Neural cell (in vitro differentiated cells): ENCODE data around the gene B2M. TPM values are rescaled to one million over a fixed set of nuclear protein-coding genes. Genes with fewer than 3 reads are reported as not detected.

Experiments
- H2AFZ ChIP-seq: fragments of 200-600, 300-800 bp; sonication (generic), shearing (Covaris generic); 2 replicates; pipeline ENCODE4 v1.6.0; 2014; ENCODE audit warnings: low read depth, mild to moderate bottlenecking, antibody characterized with exemption, low read length, moderate library complexity
- H3F3A ChIP-seq: fragments of 200-600 bp; shearing (Covaris generic); 2 replicates; pipeline ENCODE4 v1.6.1; 2016; ENCODE audit warnings: mild to moderate bottlenecking, moderate library complexity, mixed read lengths, antibody characterized with exemption, low read length; ENCODE audit not compliant: insufficient read depth, poor library complexity, severe bottlenecking
- H3K27ac ChIP-seq: fragments of 200-600, 300-800 bp; sonication (generic), shearing (Covaris generic); 2 replicates; pipeline ENCODE4 v1.5.1; 2014; ENCODE audit warnings: mild to moderate bottlenecking, low read length, moderate library complexity
- H3K27me3 ChIP-seq: fragments of 300-800, 200-600 bp; sonication (generic), shearing (Covaris generic); 2 replicates; pipeline ENCODE4 v1.6.0; 2014; ENCODE audit warnings: mild to moderate bottlenecking, low read depth, low read length, moderate library complexity; ENCODE audit not compliant: insufficient read depth
- H3K36me3 ChIP-seq: fragments of 300-800, 200-600 bp; sonication (generic), shearing (Covaris generic); 2 replicates; pipeline ENCODE4 v1.5.1; 2014; ENCODE audit warnings: mild to moderate bottlenecking, antibody characterized with exemption, low read length, moderate library complexity; ENCODE audit not compliant: insufficient read depth
- H3K4me2 ChIP-seq: fragments of 300-800, 200-600 bp; sonication (generic), shearing (Covaris generic); 2 replicates; pipeline ENCODE4 v1.6.0; 2014; ENCODE audit warnings: mild to moderate bottlenecking, low read length
- H3K4me3 ChIP-seq: fragments of 300-800, 200-600 bp; sonication (generic), shearing (Covaris generic); 2 replicates; pipeline ENCODE4 v1.5.1; 2014; ENCODE audit warnings: mild to moderate bottlenecking, low read length, moderate library complexity
- H3K79me2 ChIP-seq: fragments of 200-600 bp; shearing (Covaris generic); replicated peaks from 2 replicates; pipeline ENCODE4 v1.6.0; 2014; ENCODE audit warnings: mild to moderate bottlenecking, low read length, moderate library complexity; ENCODE audit not compliant: insufficient read depth
- H3K9ac ChIP-seq: fragments of 300-800, 200-600 bp; sonication (generic), shearing (Covaris generic); 2 replicates; pipeline ENCODE4 v1.6.1; 2016; ENCODE audit warnings: mild to moderate bottlenecking, low read length, mixed read lengths
- H3K9me2 ChIP-seq: fragments of 200-600 bp; shearing (Covaris generic); 2 replicates; pipeline ENCODE4 v1.6.1; 2016; ENCODE audit warnings: mild to moderate bottlenecking, low read length, mixed read lengths; ENCODE audit not compliant: insufficient read depth
- H3K9me3 ChIP-seq: fragments of 200-600, 300-800 bp; sonication (generic), shearing (Covaris generic); 2 replicates; pipeline ENCODE4 v1.6.1; 2016; ENCODE audit warnings: mild to moderate bottlenecking, mixed run types, low read length, moderate library complexity, mixed read lengths
- H4K20me1 ChIP-seq: fragments of 200-600 bp; shearing (Covaris generic); 2 replicates; pipeline ENCODE4 v1.6.1; 2016; ENCODE audit warnings: mild to moderate bottlenecking, mixed run types; ENCODE audit not compliant: insufficient read depth
- CTCF ChIP-seq: fragments of 450-650 bp; IDR thresholded peaks from 2 replicates; pipeline ENCODE4 v1.5.1; 2014; ENCODE audit warnings: antibody characterized with exemption, mild to moderate bottlenecking, moderate library complexity; ENCODE audit not compliant: poor library complexity, severe bottlenecking
- EP300 ChIP-seq: fragments of 450-650 bp; conservative IDR thresholded peaks from 2 replicates; pipeline ENCODE4 v1.6.1; 2014; ENCODE audit warnings: antibody characterized with exemption, mild to moderate bottlenecking, moderate library complexity; ENCODE audit not compliant: poor library complexity, severe bottlenecking
- EZH2 ChIP-seq: fragments of 200-600, 300-800 bp; shearing (Covaris generic), sonication (generic); IDR thresholded peaks from 2 replicates; pipeline ENCODE4 v1.6.1; 2014; ENCODE audit warnings: antibody characterized with exemption, low read length, borderline replicate concordance, mild to moderate bottlenecking; ENCODE audit not compliant: insufficient read depth, poor library complexity, severe bottlenecking
- MXI1 ChIP-seq: fragments of 450-650 bp; conservative IDR thresholded peaks from 2 replicates; pipeline ENCODE4 v1.6.1; 2014; ENCODE audit warnings: antibody characterized with exemption, mild to moderate bottlenecking; ENCODE audit not compliant: poor library complexity, severe bottlenecking
- POLR2AphosphoS5 ChIP-seq: IDR thresholded peaks from 2 replicates; pipeline ENCODE4 v1.6.1; 2012
- RAD21 ChIP-seq: fragments of 450-650 bp; conservative IDR thresholded peaks from 2 replicates; pipeline ENCODE4 v1.6.1; 2014; ENCODE audit warnings: antibody characterized with exemption, mild to moderate bottlenecking, moderate library complexity
- REST ChIP-seq: IDR thresholded peaks from 2 replicates; pipeline ENCODE4 v1.6.1; 2012; ENCODE audit warnings: borderline replicate concordance
- SMC3 ChIP-seq: fragments of 450-650 bp; conservative IDR thresholded peaks from 2 replicates; pipeline ENCODE4 v1.6.1; 2014; ENCODE audit warnings: antibody characterized with exemption, mild to moderate bottlenecking, moderate library complexity; ENCODE audit not compliant: poor library complexity
- TAF1 ChIP-seq: IDR thresholded peaks from 2 replicates; pipeline ENCODE4 v1.6.1; 2012; ENCODE audit warnings: low read depth
- polyA plus RNA-seq: library from polyadenylated mRNA; depleted of rRNA; stranded (reverse); fragments of >200 nt; gene quantifications from 2 replicates; pipeline ENCODE4 v1.2.3, GENCODE V29; 2014

B2M gene
- polyA plus RNA-seq, 1 donor from 2014 or later: 15.6 TPM

- H3K9me3 ChIP-seq: no peaks in the 10 kb centered on the region
- no peak overlapping the region for H3K4me3 ChIP-seq
- no peaks in the 10 kb centered on the region for H3K36me3 ChIP-seq
- H3K9me2 ChIP-seq: no peaks in the 10 kb centered on the region
- H3K4me2 ChIP-seq: no peak overlapping the region
- H2AFZ ChIP-seq: no peak overlapping the region
- no peaks in the 10 kb centered on the region for H3F3A ChIP-seq
- no peak overlapping the region for H3K9ac ChIP-seq
- no peak for TF ChIP-seq CTCF
- no peak for TF ChIP-seq EZH2
- no peak for TF ChIP-seq POLR2AphosphoS5
- TF ChIP-seq RAD21: no peak
- TF ChIP-seq REST: no peak
- no peak for TF ChIP-seq EP300
- TF ChIP-seq MXI1: no peak
- TF ChIP-seq SMC3: no peak
- TF ChIP-seq TAF1: no peak
- no peaks in the 10 kb centered on the region for H3K79me2 ChIP-seq
- no peaks in the 10 kb centered on the region for H4K20me1 ChIP-seq
- H3K27me3 ChIP-seq: no peaks in the 10 kb centered on the region
- no peak overlapping the region for H3K27ac ChIP-seq
Measured at GRCh38 chr15:44668921-44669320, 42.4 kb upstream of the B2M start.

- H3K36me3 ChIP-seq: no peaks in the 10 kb centered on the region
- no peaks in the 10 kb centered on the region for H3F3A ChIP-seq
- no peak overlapping the region for H3K9ac ChIP-seq
- no peaks in the 10 kb centered on the region for H3K79me2 ChIP-seq
- no peaks in the 10 kb centered on the region for H3K27me3 ChIP-seq
- no peak overlapping the region for H3K4me2 ChIP-seq
- TF ChIP-seq RAD21: no peak
- TF ChIP-seq CTCF: no peak
- no peak for TF ChIP-seq TAF1
- TF ChIP-seq SMC3: no peak
- H3K27ac ChIP-seq: no peak overlapping the region
- H3K9me3 ChIP-seq: no peaks in the 10 kb centered on the region
- H2AFZ ChIP-seq: no peak overlapping the region
- no peaks in the 10 kb centered on the region for H3K9me2 ChIP-seq
- H4K20me1 ChIP-seq: no peaks in the 10 kb centered on the region
- H3K4me3 ChIP-seq: no peak overlapping the region
Measured at GRCh38 chr15:44670087-44670950, 41.0 kb upstream of the B2M start.
